ENCODE measurements around the gene SIM1. TPM values are rescaled to one million over a fixed set of nuclear protein-coding genes. Genes with fewer than 3 reads are reported as not detected.

Gene SIM1
- total RNA-seq, 1 donor from 2014 or later: not detected

- TF ChIP-seq, protein P1, sequence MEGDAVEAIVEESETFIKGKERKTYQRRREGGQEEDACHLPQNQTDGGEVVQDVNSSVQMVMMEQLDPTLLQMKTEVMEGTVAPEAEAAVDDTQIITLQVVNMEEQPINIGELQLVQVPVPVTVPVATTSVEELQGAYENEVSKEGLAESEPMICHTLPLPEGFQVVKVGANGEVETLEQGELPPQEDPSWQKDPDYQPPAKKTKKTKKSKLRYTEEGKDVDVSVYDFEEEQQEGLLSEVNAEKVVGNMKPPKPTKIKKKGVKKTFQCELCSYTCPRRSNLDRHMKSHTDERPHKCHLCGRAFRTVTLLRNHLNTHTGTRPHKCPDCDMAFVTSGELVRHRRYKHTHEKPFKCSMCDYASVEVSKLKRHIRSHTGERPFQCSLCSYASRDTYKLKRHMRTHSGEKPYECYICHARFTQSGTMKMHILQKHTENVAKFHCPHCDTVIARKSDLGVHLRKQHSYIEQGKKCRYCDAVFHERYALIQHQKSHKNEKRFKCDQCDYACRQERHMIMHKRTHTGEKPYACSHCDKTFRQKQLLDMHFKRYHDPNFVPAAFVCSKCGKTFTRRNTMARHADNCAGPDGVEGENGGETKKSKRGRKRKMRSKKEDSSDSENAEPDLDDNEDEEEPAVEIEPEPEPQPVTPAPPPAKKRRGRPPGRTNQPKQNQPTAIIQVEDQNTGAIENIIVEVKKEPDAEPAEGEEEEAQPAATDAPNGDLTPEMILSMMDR (IDR thresholded peaks at IDR 0.05): no peak
- no peak for DNase-seq
Measured at GRCh38 chr6:100470422-100471120, 5.8 kb upstream of the SIM1 start.

DNA sequence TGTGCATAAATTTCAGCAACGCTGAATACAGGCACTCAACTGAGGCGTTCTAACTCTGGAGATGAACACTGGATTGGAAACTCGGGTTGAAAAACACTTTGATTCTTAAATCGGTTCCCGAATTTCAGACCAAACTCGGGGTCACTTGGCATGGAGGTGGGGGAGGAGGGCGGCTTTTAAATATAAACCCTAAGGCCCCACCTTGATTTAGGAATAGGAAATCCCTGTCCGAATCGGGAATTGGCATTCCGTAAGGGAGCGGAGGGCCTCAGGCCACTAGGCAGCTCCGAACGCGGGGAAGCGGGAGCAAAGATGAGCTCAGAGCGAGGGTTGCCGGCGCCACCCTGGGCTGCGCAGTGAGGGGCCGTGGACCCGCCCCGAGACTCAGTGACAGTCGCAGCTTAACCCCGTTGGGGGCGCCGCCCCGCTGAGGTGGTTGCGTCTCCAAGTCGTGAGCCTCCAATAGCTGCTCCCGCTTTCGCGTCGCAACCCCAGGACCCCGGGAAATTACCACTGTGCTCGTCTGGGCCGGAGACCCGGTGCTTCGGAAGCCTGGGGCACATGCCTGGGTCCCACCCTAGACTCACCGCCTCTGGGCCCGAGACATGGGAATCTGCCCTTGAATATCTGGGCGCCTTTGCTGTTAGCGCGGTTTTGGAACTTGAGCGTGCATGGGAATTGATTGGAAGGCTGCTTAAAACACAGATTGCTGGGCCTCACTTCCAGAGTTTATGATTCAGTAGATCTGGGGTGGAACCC, 4.6 kb upstream of the SIM1 start:
- Mint-ChIP-seq H3K36me3 (ENCODE audit: low read depth) (no peaks in the 10 kb centered on the region), H3K27me3 (peaks cover 62% of the 10 kb centered on the region), H3K27ac (no peak overlapping the region), H3K4me1 (peaks cover 17% of the 10 kb centered on the region), H3K4me3 (no peak overlapping the region), H3K9me3 (peaks cover 4% of the 10 kb centered on the region)
- TF ChIP-seq, protein P1 (IDR thresholded peaks at IDR 0.05): no peak
- POLR2A ChIA-PET: no interaction called here
- intact Hi-C loops (cut with micrococcal nuclease): loop anchor here (5.0 kb wide), 2 partner anchors 857 to 1637 kb away; partner anchors contain the start of gene POU3F2
- CTCF ChIA-PET: no interaction called here
- DNase-seq (no peak), ATAC-seq (ENCODE audit: low read depth) (no peak)

More at GRCh38 chr6:100470422-100471120, 5.8 kb upstream of the SIM1 start:
- POLR2A ChIA-PET: no interaction called here
- intact Hi-C loops (cut with micrococcal nuclease): loop anchor here (10.0 kb wide), 1 partner anchor 1006 kb away; no protein-coding TSS in a partner anchor
- CTCF ChIA-PET: no interaction called here
- peaks cover 4% of the 10 kb centered on the region for H3K9me3 Mint-ChIP-seq
- H3K36me3 Mint-ChIP-seq (ENCODE audit: low read depth): no peaks in the 10 kb centered on the region
- H3K4me1 Mint-ChIP-seq: peaks cover 12% of the 10 kb centered on the region
- ATAC-seq (ENCODE audit: low read depth): no peak
- no peak overlapping the region for H3K4me3 Mint-ChIP-seq
- peaks cover 57% of the 10 kb centered on the region for H3K27me3 Mint-ChIP-seq
- no peak overlapping the region for H3K27ac Mint-ChIP-seq

DNA sequence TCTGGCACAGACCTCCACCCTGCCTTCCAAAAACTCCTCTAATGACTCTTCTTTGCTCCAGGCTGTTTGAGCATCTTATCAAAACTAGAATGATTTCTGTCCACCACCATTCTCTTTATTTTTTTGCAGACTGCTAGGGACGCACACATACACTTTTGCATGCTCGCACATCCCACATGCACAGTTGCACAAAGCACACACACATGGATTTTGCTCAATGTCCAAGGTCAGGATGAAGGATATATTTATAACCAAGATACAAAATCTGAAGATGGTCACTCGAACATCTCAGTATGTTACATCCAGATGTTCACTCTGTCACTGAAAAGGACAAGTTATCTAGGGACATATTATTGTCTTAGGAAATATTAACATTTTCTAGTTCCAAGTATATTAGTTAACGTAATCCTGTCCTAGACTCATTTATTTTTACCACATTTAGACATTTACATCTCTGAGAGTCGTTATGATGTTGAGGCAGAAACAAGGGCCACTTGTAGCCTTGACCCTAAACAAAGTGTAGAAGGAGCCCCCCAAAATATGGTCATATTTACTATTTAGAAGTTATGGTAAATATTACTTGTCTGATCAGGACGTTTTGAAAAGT, 3.4 kb upstream of the SIM1 start:
- ChIA-PET CTCF (no interaction called here), POLR2A (no interaction called here)
- H3K4me1 Mint-ChIP-seq: peaks cover 17% of the 10 kb centered on the region
- peaks cover 7% of the 10 kb centered on the region for H3K9me3 Mint-ChIP-seq
- intact Hi-C loops (cut with micrococcal nuclease): loop anchor here (5.0 kb wide), 2 partner anchors 856 to 1636 kb away; partner anchors contain the start of gene POU3F2
- no peak overlapping the region for H3K4me3 Mint-ChIP-seq
- no peak for ATAC-seq (ENCODE audit: low read depth)
- no peak overlapping the region for H3K27ac Mint-ChIP-seq
- H3K27me3 Mint-ChIP-seq: peaks cover 68% of the 10 kb centered on the region
- no peaks in the 10 kb centered on the region for H3K36me3 Mint-ChIP-seq (ENCODE audit: low read depth)
- DNase-seq: no peak
- TF ChIP-seq, protein P1 (IDR thresholded peaks at IDR 0.05): no peak

- H3K36me3 Mint-ChIP-seq (ENCODE audit: low read depth): no peaks in the 10 kb centered on the region
- TF ChIP-seq, protein P1 (IDR thresholded peaks at IDR 0.05): no peak
- H3K27me3 Mint-ChIP-seq: peaks cover 74% of the 10 kb centered on the region
- H3K4me1 Mint-ChIP-seq: peaks cover 17% of the 10 kb centered on the region
- H3K4me3 Mint-ChIP-seq: no peak overlapping the region
- ATAC-seq (ENCODE audit: low read depth) (no peak), DNase-seq (no peak)
- ChIA-PET CTCF (no interaction called here), POLR2A (no interaction called here)
- intact Hi-C loops (cut with micrococcal nuclease): loop anchor here (5.0 kb wide), 2 partner anchors 855 to 1635 kb away; partner anchors contain the start of gene POU3F2
- H3K9me3 Mint-ChIP-seq: peaks cover 7% of the 10 kb centered on the region
- no peak overlapping the region for H3K27ac Mint-ChIP-seq
Measured at GRCh38 chr6:100467129-100468015, 2.7 kb upstream of the SIM1 start.
